ENCODE measurements around the gene VEGFD.

DNA sequence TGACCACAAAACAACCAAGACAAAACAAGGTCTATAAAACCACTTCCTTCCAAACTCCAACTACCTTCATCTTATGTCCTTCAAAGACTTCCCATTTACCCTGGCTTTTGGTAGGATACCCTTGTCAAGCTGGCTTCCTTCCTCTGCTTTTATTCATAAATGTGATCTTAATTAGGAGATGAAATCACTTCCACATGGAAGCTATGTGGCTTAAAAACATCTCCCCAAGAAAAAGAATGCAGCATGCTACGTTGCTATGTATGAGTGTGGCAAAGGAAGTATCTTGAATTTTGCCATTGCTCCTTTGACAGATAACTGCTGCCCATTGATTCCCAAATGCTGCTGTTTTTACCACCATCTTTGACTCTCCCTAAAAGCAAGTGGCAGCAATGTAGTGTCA, 46.4 kb upstream of the VEGFD start:
- TF ChIP-seq ZNF311 (tag by site-specific recombination; IDR thresholded peaks at IDR 0.05; ENCODE audit: borderline replicate concordance) (no peak), MZF1 (tag by site-specific recombination; IDR thresholded peaks at IDR 0.05; ENCODE audit: borderline replicate concordance) (no peak)

Measured in HEK293 (cell line).